K562 (cell line): ENCODE measurements around the gene PKLR. TPM values are rescaled to one million over a fixed set of nuclear protein-coding genes. Genes with fewer than 3 reads are reported as not detected.

Experiments
- CBX1 ChIP-seq: sonication (generic); IDR thresholded peaks from 2 replicates; pipeline ENCODE4 v1.6.1; 2016; ENCODE audit warnings: antibody characterized with exemption, low read depth, mild to moderate bottlenecking
- MTA2 ChIP-seq: fragments of 450-650 bp; IDR thresholded peaks from 2 replicates; pipeline ENCODE4 v1.6.1; 2016; ENCODE audit warnings: low read depth
- NBN ChIP-seq: fragments of 450-650 bp; IDR thresholded peaks from 2 replicates; pipeline ENCODE4 v1.6.1; 2016; ENCODE audit warnings: low read depth, mild to moderate bottlenecking
- NCOR1 ChIP-seq: fragments of 450-650 bp; IDR thresholded peaks from 2 replicates; pipeline ENCODE4 v1.6.1; 2016; ENCODE audit warnings: mild to moderate bottlenecking, moderate library complexity
- POLR2AphosphoS5 ChIP-seq: IDR thresholded peaks from 2 replicates; pipeline ENCODE4 v1.6.1; 2011; ENCODE audit warnings: mild to moderate bottlenecking, low read depth, low read length, moderate library complexity; ENCODE audit not compliant: control insufficient read depth, insufficient read depth
- SIX5 ChIP-seq, 2 experiments: IDR thresholded peaks; 2 replicates each; pipeline ENCODE4 v1.6.1; 2011; ENCODE audit warnings: low read length in 2 of 2, borderline replicate concordance in 1 of 2, low read depth in 1 of 2, mild to moderate bottlenecking in 1 of 2, moderate library complexity in 1 of 2; ENCODE audit not compliant: insufficient read depth in 1 of 2
- TAF9B ChIP-seq: fragments of 450-650 bp; IDR thresholded peaks from 2 replicates; pipeline ENCODE4 v1.6.1; 2018; ENCODE audit warnings: mild to moderate bottlenecking; ENCODE audit not compliant: partially characterized antibody
- ZNF174 ChIP-seq: fragments of 250-450 bp; sonication (Bioruptor Pico); IDR thresholded peaks from 2 replicates; pipeline ENCODE4 v1.4.0; 2020; ENCODE audit warnings: mild to moderate bottlenecking
- ZNF253 ChIP-seq: fragments of 250-450 bp; sonication (Bioruptor Pico); conservative IDR thresholded peaks from 2 replicates; pipeline ENCODE4 v1.6.1; 2021; ENCODE audit warnings: mild to moderate bottlenecking
- ZNF263 ChIP-seq: sonication (generic); formaldehyde crosslinking; IDR thresholded peaks from 2 replicates; pipeline ENCODE4 v1.8.0; 2022; ENCODE audit warnings: mild to moderate bottlenecking, missing genetic modification reagents, borderline replicate concordance
- polyA plus RNA-seq, 8 experiments: library from polyadenylated mRNA; depleted of rRNA in 4 of 8; stranded (reverse) in 5 of 8; unstranded in 3 of 8; fragments of >200 nt; fragmentation: Nextera tagmentation in 2 of 8; fragmentation: Illumina TruSeq in 1 of 8; extraction: Ambion mirVana in 2 of 8; extraction: Trizol in 1 of 8; gene quantifications; 2 replicates each; pipeline versions ENCODE4 v1.2.1 to v1.2.3, GENCODE V29; 2011 to 2014; ENCODE audit warnings: inconsistent platforms in 1 of 8, missing spikeins in 1 of 8
- total RNA-seq, 7 experiments: library from RNA; depleted of rRNA in 6 of 7; stranded (reverse); fragments of >200 nt in 6 of 7; fragmentation: Illumina TruSeq in 2 of 7; extraction: Trizol in 2 of 7; gene quantifications; 2 replicates each; pipeline versions ENCODE4 v1.2.1 to v1.2.3, GENCODE V29; 2011 to 2021; ENCODE audit warnings: low replicate concordance in 1 of 7
- TF ChIP-seq, protein P1 (sequence below): conservative IDR thresholded peaks from 2 replicates; pipeline ENCODE4 v1.6.1; 2011; ENCODE audit warnings: low read depth, mild to moderate bottlenecking, low read length; ENCODE audit not compliant: control insufficient read depth
- TF ChIP-seq, protein P2 (sequence below): fragments of 250-450 bp; sonication (Bioruptor Pico); IDR thresholded peaks from 2 replicates; pipeline ENCODE4 v1.8.0; 2022; ENCODE audit warnings: inconsistent platforms, mild to moderate bottlenecking, moderate library complexity, borderline replicate concordance
- TF ChIP-seq, protein P3 (sequence below), 2 experiments: fragments of 450-650 bp; IDR thresholded peaks; 2 replicates each; pipeline ENCODE4 v1.6.1; 2018; ENCODE audit warnings: mild to moderate bottlenecking in 2 of 2, low read depth in 1 of 2; ENCODE audit not compliant: partially characterized antibody in 2 of 2
- TF ChIP-seq, protein P4 (sequence below): fragments of 250-450 bp; sonication (Bioruptor Pico); IDR thresholded peaks from 2 replicates; pipeline ENCODE4 v1.4.0; 2020
- TF ChIP-seq, protein P5 (sequence below), 2 experiments: fragments of 450-650 bp in 1 of 2; sonication (generic) in 1 of 2; formaldehyde crosslinking; conservative IDR thresholded peaks; 2 replicates each; pipeline versions ENCODE4 v1.4.0 to v1.8.1; 2020 to 2022; ENCODE audit warnings: mild to moderate bottlenecking in 1 of 2, missing genetic modification reagents in 1 of 2

The PKLR gene
- total and polyA plus RNA-seq, 9 of the 15 experiments (the other 6 are each of a cell fraction or from before 2014, with no cell fraction given), result 10.7 to 78.4 (median 38.2) TPM

DNA sequence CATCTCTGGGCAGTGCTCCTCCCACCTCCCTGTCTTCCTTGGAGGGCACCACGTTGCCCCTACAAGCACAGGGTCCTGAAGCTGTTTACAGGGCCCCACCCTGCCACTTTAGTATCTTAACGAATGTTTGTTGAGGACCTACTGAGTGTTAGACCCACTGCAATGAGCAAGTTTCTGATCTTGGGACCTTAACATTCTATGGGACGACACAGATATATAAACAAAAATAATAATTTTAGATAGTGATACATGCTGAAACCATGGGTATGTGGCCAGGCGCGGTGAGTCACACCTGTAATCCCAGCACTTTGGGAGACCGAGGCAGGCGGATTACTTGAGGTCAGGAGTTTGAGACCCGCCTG lies 56.1 kb downstream of the PKLR start (continued):
- no peak for TF ChIP-seq SIX5 (IDR thresholded peaks at IDR 0.05; ENCODE audit: borderline replicate concordance in 1 of 2, insufficient read depth in 1 of 2, low read depth in 1 of 2, low read length in 2 of 2)
- TF ChIP-seq, protein P1, sequence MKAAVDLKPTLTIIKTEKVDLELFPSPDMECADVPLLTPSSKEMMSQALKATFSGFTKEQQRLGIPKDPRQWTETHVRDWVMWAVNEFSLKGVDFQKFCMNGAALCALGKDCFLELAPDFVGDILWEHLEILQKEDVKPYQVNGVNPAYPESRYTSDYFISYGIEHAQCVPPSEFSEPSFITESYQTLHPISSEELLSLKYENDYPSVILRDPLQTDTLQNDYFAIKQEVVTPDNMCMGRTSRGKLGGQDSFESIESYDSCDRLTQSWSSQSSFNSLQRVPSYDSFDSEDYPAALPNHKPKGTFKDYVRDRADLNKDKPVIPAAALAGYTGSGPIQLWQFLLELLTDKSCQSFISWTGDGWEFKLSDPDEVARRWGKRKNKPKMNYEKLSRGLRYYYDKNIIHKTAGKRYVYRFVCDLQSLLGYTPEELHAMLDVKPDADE, result no peak
- TF ChIP-seq CBX1, result no peak
- TF ChIP-seq NBN, result no peak
- no peak for TF ChIP-seq POLR2AphosphoS5
- TF ChIP-seq ZNF263 (CRISPR knock-in tag), result 0 out of 2 replicates have a peak, but pooled peaks have one; percentile 2
- TF ChIP-seq, protein P2, sequence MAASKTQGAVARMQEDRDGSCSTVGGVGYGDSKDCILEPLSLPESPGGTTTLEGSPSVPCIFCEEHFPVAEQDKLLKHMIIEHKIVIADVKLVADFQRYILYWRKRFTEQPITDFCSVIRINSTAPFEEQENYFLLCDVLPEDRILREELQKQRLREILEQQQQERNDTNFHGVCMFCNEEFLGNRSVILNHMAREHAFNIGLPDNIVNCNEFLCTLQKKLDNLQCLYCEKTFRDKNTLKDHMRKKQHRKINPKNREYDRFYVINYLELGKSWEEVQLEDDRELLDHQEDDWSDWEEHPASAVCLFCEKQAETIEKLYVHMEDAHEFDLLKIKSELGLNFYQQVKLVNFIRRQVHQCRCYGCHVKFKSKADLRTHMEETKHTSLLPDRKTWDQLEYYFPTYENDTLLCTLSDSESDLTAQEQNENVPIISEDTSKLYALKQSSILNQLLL (CRISPR knock-in tag), result no peak
- no peak for TF ChIP-seq TAF9B
- no peak for TF ChIP-seq ZNF253 (CRISPR knock-in tag)
- TF ChIP-seq, protein P3, sequence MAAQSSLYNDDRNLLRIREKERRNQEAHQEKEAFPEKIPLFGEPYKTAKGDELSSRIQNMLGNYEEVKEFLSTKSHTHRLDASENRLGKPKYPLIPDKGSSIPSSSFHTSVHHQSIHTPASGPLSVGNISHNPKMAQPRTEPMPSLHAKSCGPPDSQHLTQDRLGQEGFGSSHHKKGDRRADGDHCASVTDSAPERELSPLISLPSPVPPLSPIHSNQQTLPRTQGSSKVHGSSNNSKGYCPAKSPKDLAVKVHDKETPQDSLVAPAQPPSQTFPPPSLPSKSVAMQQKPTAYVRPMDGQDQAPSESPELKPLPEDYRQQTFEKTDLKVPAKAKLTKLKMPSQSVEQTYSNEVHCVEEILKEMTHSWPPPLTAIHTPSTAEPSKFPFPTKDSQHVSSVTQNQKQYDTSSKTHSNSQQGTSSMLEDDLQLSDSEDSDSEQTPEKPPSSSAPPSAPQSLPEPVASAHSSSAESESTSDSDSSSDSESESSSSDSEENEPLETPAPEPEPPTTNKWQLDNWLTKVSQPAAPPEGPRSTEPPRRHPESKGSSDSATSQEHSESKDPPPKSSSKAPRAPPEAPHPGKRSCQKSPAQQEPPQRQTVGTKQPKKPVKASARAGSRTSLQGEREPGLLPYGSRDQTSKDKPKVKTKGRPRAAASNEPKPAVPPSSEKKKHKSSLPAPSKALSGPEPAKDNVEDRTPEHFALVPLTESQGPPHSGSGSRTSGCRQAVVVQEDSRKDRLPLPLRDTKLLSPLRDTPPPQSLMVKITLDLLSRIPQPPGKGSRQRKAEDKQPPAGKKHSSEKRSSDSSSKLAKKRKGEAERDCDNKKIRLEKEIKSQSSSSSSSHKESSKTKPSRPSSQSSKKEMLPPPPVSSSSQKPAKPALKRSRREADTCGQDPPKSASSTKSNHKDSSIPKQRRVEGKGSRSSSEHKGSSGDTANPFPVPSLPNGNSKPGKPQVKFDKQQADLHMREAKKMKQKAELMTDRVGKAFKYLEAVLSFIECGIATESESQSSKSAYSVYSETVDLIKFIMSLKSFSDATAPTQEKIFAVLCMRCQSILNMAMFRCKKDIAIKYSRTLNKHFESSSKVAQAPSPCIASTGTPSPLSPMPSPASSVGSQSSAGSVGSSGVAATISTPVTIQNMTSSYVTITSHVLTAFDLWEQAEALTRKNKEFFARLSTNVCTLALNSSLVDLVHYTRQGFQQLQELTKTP (IDR thresholded peaks at IDR 0.05; ENCODE audit: low read depth in 1 of 2, partially characterized antibody in 2 of 2), result no peak
- TF ChIP-seq MTA2, result no peak
- TF ChIP-seq NCOR1, result no peak
- TF ChIP-seq, protein P4, sequence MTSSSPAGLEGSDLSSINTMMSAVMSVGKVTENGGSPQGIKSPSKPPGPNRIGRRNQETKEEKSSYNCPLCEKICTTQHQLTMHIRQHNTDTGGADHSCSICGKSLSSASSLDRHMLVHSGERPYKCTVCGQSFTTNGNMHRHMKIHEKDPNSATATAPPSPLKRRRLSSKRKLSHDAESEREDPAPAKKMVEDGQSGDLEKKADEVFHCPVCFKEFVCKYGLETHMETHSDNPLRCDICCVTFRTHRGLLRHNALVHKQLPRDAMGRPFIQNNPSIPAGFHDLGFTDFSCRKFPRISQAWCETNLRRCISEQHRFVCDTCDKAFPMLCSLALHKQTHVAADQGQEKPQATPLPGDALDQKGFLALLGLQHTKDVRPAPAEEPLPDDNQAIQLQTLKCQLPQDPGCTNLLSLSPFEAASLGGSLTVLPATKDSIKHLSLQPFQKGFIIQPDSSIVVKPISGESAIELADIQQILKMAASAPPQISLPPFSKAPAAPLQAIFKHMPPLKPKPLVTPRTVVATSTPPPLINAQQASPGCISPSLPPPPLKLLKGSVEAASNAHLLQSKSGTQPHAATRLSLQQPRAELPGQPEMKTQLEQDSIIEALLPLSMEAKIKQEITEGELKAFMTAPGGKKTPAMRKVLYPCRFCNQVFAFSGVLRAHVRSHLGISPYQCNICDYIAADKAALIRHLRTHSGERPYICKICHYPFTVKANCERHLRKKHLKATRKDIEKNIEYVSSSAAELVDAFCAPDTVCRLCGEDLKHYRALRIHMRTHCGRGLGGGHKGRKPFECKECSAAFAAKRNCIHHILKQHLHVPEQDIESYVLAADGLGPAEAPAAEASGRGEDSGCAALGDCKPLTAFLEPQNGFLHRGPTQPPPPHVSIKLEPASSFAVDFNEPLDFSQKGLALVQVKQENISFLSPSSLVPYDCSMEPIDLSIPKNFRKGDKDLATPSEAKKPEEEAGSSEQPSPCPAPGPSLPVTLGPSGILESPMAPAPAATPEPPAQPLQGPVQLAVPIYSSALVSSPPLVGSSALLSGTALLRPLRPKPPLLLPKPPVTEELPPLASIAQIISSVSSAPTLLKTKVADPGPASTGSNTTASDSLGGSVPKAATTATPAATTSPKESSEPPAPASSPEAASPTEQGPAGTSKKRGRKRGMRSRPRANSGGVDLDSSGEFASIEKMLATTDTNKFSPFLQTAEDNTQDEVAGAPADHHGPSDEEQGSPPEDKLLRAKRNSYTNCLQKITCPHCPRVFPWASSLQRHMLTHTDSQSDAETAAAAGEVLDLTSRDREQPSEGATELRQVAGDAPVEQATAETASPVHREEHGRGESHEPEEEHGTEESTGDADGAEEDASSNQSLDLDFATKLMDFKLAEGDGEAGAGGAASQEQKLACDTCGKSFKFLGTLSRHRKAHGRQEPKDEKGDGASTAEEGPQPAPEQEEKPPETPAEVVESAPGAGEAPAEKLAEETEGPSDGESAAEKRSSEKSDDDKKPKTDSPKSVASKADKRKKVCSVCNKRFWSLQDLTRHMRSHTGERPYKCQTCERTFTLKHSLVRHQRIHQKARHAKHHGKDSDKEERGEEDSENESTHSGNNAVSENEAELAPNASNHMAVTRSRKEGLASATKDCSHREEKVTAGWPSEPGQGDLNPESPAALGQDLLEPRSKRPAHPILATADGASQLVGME (CRISPR knock-in tag), result no peak
- TF ChIP-seq, protein P5, sequence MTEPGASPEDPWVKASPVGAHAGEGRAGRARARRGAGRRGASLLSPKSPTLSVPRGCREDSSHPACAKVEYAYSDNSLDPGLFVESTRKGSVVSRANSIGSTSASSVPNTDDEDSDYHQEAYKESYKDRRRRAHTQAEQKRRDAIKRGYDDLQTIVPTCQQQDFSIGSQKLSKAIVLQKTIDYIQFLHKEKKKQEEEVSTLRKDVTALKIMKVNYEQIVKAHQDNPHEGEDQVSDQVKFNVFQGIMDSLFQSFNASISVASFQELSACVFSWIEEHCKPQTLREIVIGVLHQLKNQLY (CRISPR knock-in tag; conservative IDR thresholded peaks at IDR 0.05), result no peak
- no peak for TF ChIP-seq ZNF174 (CRISPR knock-in tag)
